ENCODE measurements around the gene MCHR2. TPM values are rescaled to one million over a fixed set of nuclear protein-coding genes. Genes with fewer than 3 reads are reported as not detected.

Gene MCHR2
- total and polyA plus RNA-seq, 2 of the 13 experiments (the other 11 are each of a cell fraction or from before 2014, with no cell fraction given) = not detected

DNA sequence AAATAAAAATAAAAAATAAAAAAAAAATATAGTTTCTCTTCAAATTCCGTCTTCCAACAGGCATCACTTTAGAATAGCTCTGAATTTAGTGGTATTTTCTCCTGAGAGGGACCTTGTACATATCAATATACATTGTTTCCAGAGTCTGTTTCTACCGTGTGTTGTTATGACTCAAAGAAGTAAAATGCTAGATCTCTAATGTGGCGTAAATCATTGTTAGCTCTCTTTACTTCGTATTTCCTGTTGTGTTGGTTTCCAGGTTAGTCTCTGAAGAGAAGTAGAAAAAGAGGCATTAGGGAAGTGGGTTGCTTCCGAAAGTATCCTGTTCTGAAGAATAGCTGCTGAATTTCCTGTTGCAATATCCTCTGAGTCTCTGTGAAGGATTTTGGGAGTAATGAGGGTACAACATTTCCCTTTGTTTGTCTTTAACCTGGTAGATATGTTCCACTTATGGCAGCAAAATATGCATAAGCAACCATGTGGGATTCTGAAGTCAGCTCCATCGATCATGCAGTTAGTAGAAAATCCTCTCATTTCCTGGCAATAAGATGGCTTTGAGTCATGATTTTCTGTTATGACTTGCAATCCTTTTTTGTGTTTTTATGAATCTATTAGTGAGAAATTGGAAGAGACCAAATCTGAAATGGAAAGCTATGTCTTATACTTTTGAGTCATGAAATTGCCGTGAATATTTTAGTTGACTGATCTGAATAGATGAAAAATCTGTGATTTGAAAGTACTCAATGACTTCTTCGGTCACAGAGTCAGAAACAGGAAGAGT lies 42.0 kb upstream of the MCHR2 start:
- Histone ChIP-seq H3K9me3 (ENCODE audit: low read length) (no peaks in the 10 kb centered on the region; the same call in 1 of the 2 replicates), H3K36me3 (replicated peaks in 1 of 2; ENCODE audit: control insufficient read depth in 1 of 2, insufficient read depth in 2 of 2, low read length in 2 of 2) (no peaks in the 10 kb centered on the region), H3K4me2 (ENCODE audit: low read depth, low read length) (no peak overlapping the region), H2AFZ (ENCODE audit: low read length) (no peak overlapping the region), H3K79me2 (ENCODE audit: insufficient read depth, low read length) (no peaks in the 10 kb centered on the region), H4K20me1 (ENCODE audit: insufficient read depth, low read length) (no peaks in the 10 kb centered on the region), H3K4me3 (replicated peaks in 1 of 3; ENCODE audit: insufficient read depth in 1 of 3, low read depth in 2 of 3, low read length in 3 of 3) (no peak overlapping the region), H3K27ac (ENCODE audit: extremely low read length, insufficient read depth, low read length) (no peak overlapping the region), H3K4me1 (ENCODE audit: insufficient read depth, low read length) (no peaks in the 10 kb centered on the region), H3K27me3 (ENCODE audit: control insufficient read depth in 1 of 2, insufficient read depth in 2 of 2, low read length in 2 of 2) (no peaks in the 10 kb centered on the region), H3K9ac (ENCODE audit: insufficient read depth, low read depth, low read length) (no peak overlapping the region)
- DNase-seq (ENCODE audit: low spot score) (no peak), ATAC-seq (no peak), FAIRE-seq (no peak)
- TF ChIP-seq ZNF207 (IDR thresholded peaks at IDR 0.05; ENCODE audit: borderline replicate concordance) = no peak
- no peak for TF ChIP-seq ZFP62 (CRISPR knock-in tag; IDR thresholded peaks at IDR 0.05)
- no peak for TF ChIP-seq BCLAF1 (IDR thresholded peaks at IDR 0.05)
- no peak for TF ChIP-seq FOXO4 (CRISPR knock-in tag; conservative IDR thresholded peaks at IDR 0.05)
- no peak for TF ChIP-seq NR2F1 (CRISPR knock-in tag; IDR thresholded peaks at IDR 0.05)
- no peak for TF ChIP-seq MLX (CRISPR knock-in tag; IDR thresholded peaks at IDR 0.05)
- TF ChIP-seq PHB2 (IDR thresholded peaks at IDR 0.05; ENCODE audit: partially characterized antibody) = no peak
- no peak for TF ChIP-seq PLRG1 (conservative IDR thresholded peaks at IDR 0.05)
- no TSS peak for BruUV-seq (replicated peaks)
- in situ Hi-C loops (cut with HindIII; ENCODE audit: extremely low pct_ligation_motif_present, low pct_unique_long_range_greater_than_20kb) = no loop called here
- ChIA-PET POLR2A (no interaction called here), CTCF (ENCODE audit: low intra/inter-chr PET ratio, low total read pairs) (no interaction called here)
- WGBS (ENCODE audit: low lambda C conversion rate) = 15% methylated on average over 8 of the region's 8 CpGs
- intact Hi-C loops (cut with micrococcal nuclease; ENCODE audit: unreplicated experiment) = no loop called here
